Activated T-helper 1 cell treated with anti-CD3 and anti-CD28 coated beads, Interleukin-12 subunit alpha, Interleukin-12 subunit beta, Interleukin-2, Interleukin-4 antibody, amounts not matched to agents 30 ng/mL and 10 ng/mL and 1 ng/mL, durations not matched to agents 14 hours and 24 hours and 36 hours (primary cell): ENCODE results near the gene SLC26A1. TPM values are rescaled to one million over a fixed set of nuclear protein-coding genes. Genes with fewer than 3 reads are reported as not detected.
A peak's percentile ranks its signal among the peaks of the same experiment; 100 is the strongest.

Experiments
- DNase-seq: peaks from one replicate; pipeline ENCODE4 v3.0.0; 2021; ENCODE audit warnings: low spot score
- H3K27ac Mint-ChIP-seq: one replicate; pipeline ENCODE4 v1.8.0; 2021; ENCODE audit warnings: mild to moderate bottlenecking, mixed read lengths
- H3K27me3 Mint-ChIP-seq: one replicate; pipeline ENCODE4 v1.8.0; 2022; ENCODE audit warnings: mild to moderate bottlenecking, moderate library complexity, mixed read lengths; ENCODE audit not compliant: insufficient read depth
- H3K36me3 Mint-ChIP-seq: one replicate; pipeline ENCODE4 v1.8.0; 2021; ENCODE audit warnings: low read depth, mixed read lengths
- H3K4me1 Mint-ChIP-seq: one replicate; pipeline ENCODE4 v1.8.0; 2021; ENCODE audit warnings: low read depth, mixed read lengths
- H3K4me3 Mint-ChIP-seq: one replicate; pipeline ENCODE4 v1.8.0; 2021; ENCODE audit warnings: mild to moderate bottlenecking, moderate library complexity, mixed read lengths
- H3K9me3 Mint-ChIP-seq: one replicate; pipeline ENCODE4 v1.8.0; 2021; ENCODE audit warnings: mixed read lengths
- intact Hi-C: fragments of 100-400 bp; cut with micrococcal nuclease; formaldehyde crosslinking; loops from one replicate; pipeline ENCODE4 v1.15.1; 2024
- total RNA-seq: library from RNA; stranded (reverse); gene quantifications from 2 replicates; pipeline ENCODE4 v1.2.3, GENCODE V29; 2022

SLC26A1 gene
- total RNA-seq, 1 donor from 2014 or later, result 0.49 TPM

DNA sequence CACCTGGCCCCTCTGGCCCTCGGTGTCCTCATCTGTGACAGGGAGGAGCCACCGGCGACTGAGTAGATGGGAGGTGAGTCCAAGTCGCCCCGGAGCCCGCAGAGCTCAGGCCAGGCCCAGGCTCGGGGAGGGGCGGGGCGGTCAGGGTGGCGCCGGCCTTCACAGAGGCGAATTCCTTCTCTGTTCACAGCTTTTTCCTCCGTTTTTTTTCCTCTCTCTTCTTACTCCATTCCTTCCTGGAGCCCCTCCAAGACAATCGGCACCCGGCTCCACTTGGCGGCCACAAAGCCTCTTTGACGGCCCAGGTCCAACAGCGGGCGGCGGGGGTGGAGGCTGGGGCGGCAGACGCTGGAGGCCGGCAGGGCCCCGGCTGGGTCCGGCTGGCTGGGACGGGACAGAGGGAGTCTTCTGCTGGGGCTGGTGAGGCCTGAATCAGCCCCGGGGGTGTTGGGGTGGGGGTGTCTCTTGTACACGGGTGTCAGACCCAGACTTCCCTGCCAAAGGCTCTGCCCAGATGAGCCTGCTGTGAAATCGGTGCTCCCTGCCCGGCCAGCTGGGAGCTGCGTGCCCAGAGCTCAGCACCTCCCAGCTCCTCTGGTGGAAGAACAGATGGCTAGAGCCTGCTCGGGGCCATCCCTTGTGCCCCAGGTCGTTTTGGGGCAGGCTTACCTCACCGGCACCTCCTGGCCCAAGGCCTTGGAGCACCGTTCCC is 40.8 kb upstream of the SLC26A1 start:
- no peak overlapping the region for H3K27ac Mint-ChIP-seq
- H3K4me1 Mint-ChIP-seq, result no peaks in the 10 kb centered on the region
- no peaks in the 10 kb centered on the region for H3K27me3 Mint-ChIP-seq
- H3K36me3 Mint-ChIP-seq, result no peaks in the 10 kb centered on the region
- H3K4me3 Mint-ChIP-seq, result no peak overlapping the region
- no peaks in the 10 kb centered on the region for H3K9me3 Mint-ChIP-seq
- DNase-seq, result no peak
- intact Hi-C loops, result no loop called here

DNA sequence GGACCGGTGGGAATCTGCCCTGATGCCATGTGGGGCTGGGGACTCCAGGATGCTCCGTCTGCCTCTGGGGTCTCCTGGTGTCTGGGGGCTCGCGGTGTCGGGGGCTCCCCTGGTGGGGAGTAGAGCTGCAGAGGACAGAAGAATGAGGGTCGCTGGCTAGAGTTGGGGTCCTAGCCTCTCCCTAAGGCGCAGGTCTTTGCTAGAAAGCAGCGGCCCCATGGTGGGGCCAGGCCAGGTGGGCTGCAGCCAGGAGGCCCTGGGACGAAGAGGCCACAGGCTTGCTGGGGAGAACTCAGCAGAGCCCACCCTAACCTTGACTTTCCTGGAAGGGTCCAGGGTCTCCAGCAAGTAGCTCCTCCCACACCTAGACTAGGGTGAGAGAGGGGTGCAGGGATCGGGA is 39.7 kb upstream of the SLC26A1 start:
- intact Hi-C loops, result no loop called here

DNA sequence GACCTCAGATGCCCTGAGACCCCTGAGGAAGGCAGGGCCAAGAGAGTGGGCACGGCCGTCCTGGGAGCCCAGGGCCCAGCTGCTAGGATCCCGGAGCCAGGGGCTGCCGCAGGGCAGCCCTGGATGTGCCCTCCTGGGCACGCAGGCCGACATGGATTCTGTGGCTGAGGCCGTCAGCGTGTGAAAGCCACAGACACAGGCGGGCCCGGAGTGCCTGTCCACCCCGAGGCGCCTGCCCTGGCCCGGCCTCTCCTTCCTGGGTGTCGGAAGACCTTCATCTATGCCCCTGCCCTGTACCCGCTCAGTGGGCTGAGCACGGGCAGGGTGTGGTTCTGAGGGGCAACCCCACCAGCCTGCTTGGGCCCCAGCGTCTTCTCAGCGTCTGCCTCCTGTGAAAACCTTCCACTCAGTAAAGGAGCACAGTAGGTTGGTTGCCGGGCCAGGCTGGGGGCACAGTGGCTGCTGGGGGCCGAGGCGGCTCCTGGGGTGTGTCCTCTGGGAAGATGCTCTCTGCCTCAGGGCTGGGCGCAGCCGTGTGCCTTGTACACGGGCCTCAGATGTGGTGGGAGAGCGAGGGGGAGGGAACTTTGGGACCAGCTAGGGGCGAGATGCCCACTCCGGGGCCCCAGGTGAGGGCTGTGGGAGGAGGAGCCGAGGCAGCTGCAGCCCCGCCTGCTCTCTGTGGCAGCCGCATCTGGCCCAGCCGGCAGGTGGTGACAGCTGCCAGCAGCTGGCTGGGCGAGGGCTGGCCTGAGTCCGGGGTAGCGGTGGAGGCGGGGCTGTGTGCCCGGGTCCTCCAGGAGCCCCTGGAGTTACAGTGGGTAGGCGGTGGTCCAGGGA is 39.0 kb upstream of the SLC26A1 start:
- H3K36me3 Mint-ChIP-seq, result no peaks in the 10 kb centered on the region
- no peak for DNase-seq
- H3K4me1 Mint-ChIP-seq, result no peaks in the 10 kb centered on the region
- H3K4me3 Mint-ChIP-seq, result no peak overlapping the region
- no peaks in the 10 kb centered on the region for H3K27me3 Mint-ChIP-seq
- no peak overlapping the region for H3K27ac Mint-ChIP-seq
- H3K9me3 Mint-ChIP-seq, result no peaks in the 10 kb centered on the region
- intact Hi-C loops, result no loop called here

More for the DNA sequence above, 39.7 kb upstream of the SLC26A1 start:
- Mint-ChIP-seq H3K9me3 (no peaks in the 10 kb centered on the region), H3K4me3 (no peak overlapping the region), H3K36me3 (no peaks in the 10 kb centered on the region), H3K4me1 (no peaks in the 10 kb centered on the region), H3K27ac (no peak overlapping the region), H3K27me3 (no peaks in the 10 kb centered on the region)
- no peak for DNase-seq

DNA sequence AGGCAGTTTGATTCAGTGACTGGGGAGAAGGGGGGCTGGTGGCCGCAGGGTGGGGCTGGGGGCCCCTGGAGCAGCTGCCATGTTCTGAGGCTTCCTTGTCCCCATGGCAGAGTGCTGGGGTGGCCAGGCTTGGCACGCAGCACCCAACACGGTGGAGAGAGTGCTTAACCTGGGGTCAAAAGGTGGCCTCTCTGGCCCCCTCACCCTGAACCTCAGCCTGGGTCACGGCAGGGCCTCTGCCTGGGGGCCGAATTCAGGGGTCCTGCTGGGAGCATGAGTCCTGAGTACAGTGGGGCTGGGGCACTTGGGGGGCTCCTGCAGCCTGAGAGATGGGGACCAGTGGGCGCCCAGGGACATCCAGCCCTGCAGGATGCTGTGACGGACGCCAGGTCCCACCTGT is 38.1 kb upstream of the SLC26A1 start:
- Mint-ChIP-seq H3K4me1 (no peaks in the 10 kb centered on the region), H3K27me3 (no peaks in the 10 kb centered on the region), H3K4me3 (no peak overlapping the region), H3K9me3 (no peaks in the 10 kb centered on the region), H3K36me3 (no peaks in the 10 kb centered on the region), H3K27ac (no peak overlapping the region)
- no peak for DNase-seq
- intact Hi-C loops, result no loop called here

DNA sequence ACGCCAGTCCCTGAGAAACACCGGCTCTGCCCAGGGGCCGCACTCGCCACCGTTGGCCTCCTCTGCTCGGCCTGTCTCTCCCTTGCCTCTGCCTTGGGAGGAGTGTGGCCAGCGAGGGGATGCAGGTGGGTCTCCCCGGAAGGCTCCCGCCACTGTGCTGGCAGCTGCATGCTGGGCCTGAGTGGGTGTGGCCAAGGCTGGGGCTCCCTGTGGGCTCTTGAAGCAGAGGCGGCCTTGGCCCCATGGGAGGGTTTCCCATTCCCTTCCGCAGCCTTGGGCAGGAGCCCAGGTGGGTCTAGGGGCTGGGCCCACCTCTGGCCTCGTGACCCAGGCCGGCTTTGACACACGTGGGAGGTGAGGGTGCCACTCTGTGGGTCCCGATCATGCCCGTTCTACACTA is 37.4 kb upstream of the SLC26A1 start:
- Mint-ChIP-seq H3K27ac (no peak overlapping the region), H3K27me3 (no peaks in the 10 kb centered on the region), H3K4me3 (no peak overlapping the region), H3K4me1 (peaks cover 7% of the 10 kb centered on the region), H3K36me3 (no peaks in the 10 kb centered on the region), H3K9me3 (no peaks in the 10 kb centered on the region)
- intact Hi-C loops, result no loop called here
- DNase-seq, result no peak

DNA sequence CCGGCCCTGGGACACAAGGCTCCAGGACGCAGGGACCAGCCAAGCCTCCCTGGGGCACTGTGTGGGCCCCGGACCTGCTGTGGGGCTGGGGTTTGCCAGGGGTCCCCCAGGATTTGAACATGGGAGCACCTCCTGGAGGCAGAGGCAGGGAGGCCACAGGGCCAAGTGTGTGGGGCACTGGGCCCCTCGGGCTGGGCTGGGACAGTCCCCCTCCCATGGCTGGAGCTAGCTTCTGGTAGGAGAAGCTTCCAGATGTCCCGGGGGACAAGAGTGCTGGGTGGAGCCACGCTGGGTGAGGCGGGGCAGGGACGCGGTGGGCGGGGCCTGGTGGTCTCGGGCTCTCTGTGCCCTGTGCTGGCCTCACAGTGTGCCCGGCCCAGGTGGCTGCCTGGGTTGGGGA is 36.8 kb upstream of the SLC26A1 start:
- Mint-ChIP-seq H3K4me3 (no peak overlapping the region), H3K9me3 (no peaks in the 10 kb centered on the region), H3K27me3 (no peaks in the 10 kb centered on the region), H3K27ac (no peak overlapping the region), H3K4me1 (peaks cover 11% of the 10 kb centered on the region), H3K36me3 (peaks cover 4% of the 10 kb centered on the region)
- no peak for DNase-seq
- intact Hi-C loops, result no loop called here

DNA sequence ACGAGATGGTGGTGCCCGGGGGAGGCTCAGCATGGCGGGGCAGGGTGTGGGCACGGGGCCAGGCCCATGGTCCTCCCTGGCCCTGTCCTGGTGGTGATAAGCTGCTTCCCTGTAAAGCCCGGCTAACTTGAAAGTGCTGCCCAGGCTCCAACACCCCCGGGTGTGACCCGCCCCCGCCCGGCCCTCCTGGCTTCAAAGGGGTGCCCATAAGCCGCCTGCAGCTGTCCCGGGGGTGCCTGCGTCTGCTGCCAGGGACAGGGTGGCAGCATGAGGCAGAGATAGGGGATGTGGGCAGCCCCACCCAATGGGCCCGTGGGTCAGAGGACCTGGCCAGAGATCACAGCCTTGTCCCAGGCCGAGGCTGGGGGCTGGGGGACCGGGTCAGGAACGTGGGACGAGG is 36.3 kb upstream of the SLC26A1 start:
- H3K4me1 Mint-ChIP-seq, result peaks cover 12% of the 10 kb centered on the region
- no peaks in the 10 kb centered on the region for H3K27me3 Mint-ChIP-seq
- H3K4me3 Mint-ChIP-seq, result no peak overlapping the region
- DNase-seq, result no peak
- H3K27ac Mint-ChIP-seq, result no peak overlapping the region
- intact Hi-C loops, result no loop called here
- peaks cover 4% of the 10 kb centered on the region for H3K36me3 Mint-ChIP-seq
- H3K9me3 Mint-ChIP-seq, result no peaks in the 10 kb centered on the region

DNA sequence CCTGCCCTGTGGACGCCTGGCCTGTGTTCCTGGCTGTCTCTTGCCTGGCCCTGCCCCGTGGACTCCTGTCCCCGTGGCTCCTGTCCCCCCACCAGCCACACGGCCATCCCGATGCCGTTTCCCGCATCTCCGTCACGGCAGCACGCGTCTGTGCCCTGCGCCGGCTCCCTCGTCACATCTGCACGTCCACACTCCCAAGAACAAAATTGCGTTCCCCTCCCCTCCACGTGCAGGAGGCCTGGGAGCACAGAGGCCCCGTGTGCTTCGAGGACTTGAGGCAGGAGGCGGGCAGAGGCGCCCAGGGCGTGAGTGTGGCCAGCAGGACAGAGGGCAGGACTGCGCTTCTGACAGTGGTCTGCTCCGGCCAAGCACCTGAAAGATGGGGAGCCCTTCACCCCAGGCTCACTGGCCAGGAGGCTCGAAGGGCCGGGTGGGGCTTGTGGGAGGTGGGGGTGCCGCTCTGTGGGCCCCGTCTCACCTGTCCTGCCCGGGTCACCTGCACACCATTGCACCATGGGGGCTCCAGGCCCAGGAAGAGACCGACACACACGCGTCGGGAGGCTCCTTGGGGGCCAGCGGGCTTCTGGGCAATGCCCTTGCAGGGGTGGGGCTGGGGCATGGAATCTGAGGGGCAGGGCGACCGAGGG is 35.5 kb upstream of the SLC26A1 start:
- Mint-ChIP-seq H3K27me3 (no peaks in the 10 kb centered on the region), H3K4me1 (peaks cover 12% of the 10 kb centered on the region), H3K4me3 (no peak overlapping the region), H3K27ac (no peak overlapping the region), H3K36me3 (peaks cover 4% of the 10 kb centered on the region), H3K9me3 (no peaks in the 10 kb centered on the region)
- no peak for DNase-seq
- intact Hi-C loops, result no loop called here

DNA sequence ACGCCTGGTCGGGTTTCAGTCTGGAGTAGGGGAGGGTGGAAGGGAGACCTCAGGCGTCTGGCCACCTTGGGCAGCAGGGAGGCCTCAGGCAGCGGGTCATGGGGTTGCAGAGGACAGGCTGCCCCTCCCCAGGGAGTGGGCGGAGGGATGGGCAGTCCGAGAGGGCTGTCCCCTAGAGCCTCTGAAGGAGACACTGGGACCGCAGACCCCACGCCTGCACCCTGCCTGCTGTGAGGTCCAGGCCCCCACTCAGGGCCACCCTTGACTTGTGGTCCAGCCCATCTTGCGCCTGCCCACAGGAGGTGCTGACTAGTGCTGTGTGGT is 34.7 kb upstream of the SLC26A1 start:
- H3K4me1 Mint-ChIP-seq, result peaks cover 12% of the 10 kb centered on the region
- no peak overlapping the region for H3K27ac Mint-ChIP-seq

DNA sequence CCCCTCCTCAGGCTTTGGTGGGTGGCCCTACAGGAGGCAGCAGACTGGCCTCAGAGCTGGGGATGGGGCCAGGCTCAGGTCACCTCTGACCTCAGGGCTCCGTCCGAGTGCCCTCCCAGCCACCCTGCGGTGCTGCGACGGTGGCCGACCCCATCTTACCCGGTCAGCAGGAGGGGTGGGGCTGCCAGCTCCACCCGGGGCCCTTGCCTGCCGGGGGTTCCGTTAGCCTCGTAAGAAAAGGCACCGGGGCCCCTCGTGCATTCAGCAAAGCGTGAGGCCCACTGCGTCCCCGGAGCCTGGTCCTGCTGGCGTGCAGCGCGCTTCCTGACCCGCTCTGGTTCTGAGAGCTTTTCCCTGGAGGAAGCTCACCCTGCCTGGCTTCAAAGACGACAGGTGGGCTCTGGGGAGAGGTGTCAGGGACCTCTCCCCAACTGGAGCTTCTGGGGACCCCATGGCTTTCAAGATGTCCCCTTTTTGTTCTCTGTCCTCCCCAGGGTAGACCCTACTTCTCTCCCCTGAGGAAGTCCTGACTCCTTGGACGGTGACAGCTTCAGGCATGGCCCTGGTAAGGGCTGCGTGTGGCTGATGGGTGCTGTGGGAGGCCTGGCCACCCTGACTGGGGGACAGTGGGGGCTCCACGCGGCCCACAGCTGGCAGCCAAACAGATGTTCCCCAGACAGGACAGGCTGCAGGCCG is 34.2 kb upstream of the SLC26A1 start:
- H3K4me3 Mint-ChIP-seq, result no peak overlapping the region
- intact Hi-C loops, result no loop called here
- DNase-seq, result no peak
- H3K27me3 Mint-ChIP-seq, result no peaks in the 10 kb centered on the region
- no peaks in the 10 kb centered on the region for H3K9me3 Mint-ChIP-seq
- H3K36me3 Mint-ChIP-seq, result peaks cover 4% of the 10 kb centered on the region
- no peak overlapping the region for H3K27ac Mint-ChIP-seq
- peaks cover 12% of the 10 kb centered on the region for H3K4me1 Mint-ChIP-seq

More for the DNA sequence above, 34.7 kb upstream of the SLC26A1 start:
- intact Hi-C loops, result no loop called here
- Mint-ChIP-seq H3K36me3 (peaks cover 4% of the 10 kb centered on the region), H3K27me3 (no peaks in the 10 kb centered on the region), H3K4me3 (no peak overlapping the region), H3K9me3 (no peaks in the 10 kb centered on the region)
- DNase-seq, result no peak

DNA sequence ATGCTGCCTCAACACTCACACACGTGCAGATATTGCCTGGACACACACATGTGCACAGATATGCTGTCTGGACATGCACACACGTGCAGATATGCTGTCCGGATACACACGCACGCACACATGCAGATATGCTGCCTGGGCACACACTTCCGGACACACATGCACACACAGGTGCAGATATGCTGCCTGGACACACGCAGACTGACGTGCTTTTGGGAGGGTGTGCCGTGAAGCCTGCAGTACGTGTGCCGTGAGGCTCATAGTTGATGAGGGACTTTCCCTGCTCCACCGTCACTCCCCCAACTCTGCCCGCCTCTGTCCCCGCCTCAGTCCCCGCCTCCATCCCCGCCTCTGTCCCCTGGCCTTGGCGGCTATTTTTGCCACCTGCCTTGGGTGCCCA is 32.9 kb upstream of the SLC26A1 start:
- H3K4me1 Mint-ChIP-seq, result peaks cover 12% of the 10 kb centered on the region
- H3K27me3 Mint-ChIP-seq, result no peaks in the 10 kb centered on the region
- peak; percentile 29 for DNase-seq
- no peak overlapping the region for H3K4me3 Mint-ChIP-seq
- intact Hi-C loops, result no loop called here
- no peak overlapping the region for H3K27ac Mint-ChIP-seq
- peaks cover 4% of the 10 kb centered on the region for H3K36me3 Mint-ChIP-seq
- H3K9me3 Mint-ChIP-seq, result no peaks in the 10 kb centered on the region

DNA sequence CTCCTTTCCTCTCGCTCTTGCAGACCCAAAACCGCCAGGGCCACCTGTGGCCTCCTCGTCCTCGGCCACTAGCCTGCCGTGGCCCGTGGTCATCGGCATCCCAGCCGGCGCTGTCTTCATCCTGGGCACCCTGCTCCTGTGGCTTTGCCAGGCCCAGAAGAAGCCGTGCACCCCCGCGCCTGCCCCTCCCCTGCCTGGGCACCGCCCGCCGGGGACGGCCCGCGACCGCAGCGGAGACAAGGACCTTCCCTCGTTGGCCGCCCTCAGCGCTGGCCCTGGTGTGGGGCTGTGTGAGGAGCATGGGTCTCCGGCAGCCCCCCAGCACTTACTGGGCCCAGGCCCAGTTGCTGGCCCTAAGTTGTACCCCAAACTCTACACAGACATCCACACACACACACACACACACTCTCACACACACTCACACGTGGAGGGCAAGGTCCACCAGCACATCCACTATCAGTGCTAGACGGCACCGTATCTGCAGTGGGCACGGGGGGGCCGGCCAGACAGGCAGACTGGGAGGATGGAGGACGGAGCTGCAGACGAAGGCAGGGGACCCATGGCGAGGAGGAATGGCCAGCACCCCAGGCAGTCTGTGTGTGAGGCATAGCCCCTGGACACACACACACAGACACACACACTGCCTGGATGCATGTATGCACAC is 31.8 kb upstream of the SLC26A1 start:
- Mint-ChIP-seq H3K4me1 (peaks cover 12% of the 10 kb centered on the region), H3K36me3 (peaks cover 4% of the 10 kb centered on the region), H3K9me3 (no peaks in the 10 kb centered on the region), H3K27me3 (no peaks in the 10 kb centered on the region), H3K4me3 (no peak overlapping the region), H3K27ac (peak overlapping the region; percentile 48)
- intact Hi-C loops, result no loop called here
- DNase-seq, result no peak
